Chondrocyte (in vitro differentiated cells): ENCODE results near the gene GGCX. TPM values are rescaled to one million over a fixed set of nuclear protein-coding genes. Genes with fewer than 3 reads are reported as not detected.

Experiments
- DNase-seq: peaks from one replicate; pipeline ENCODE4 v3.0.0; 2021; ENCODE audit warnings: mixed read lengths, low spot score
- H3K27ac Mint-ChIP-seq: one replicate; pipeline ENCODE4 v1.8.0; 2021; ENCODE audit warnings: mild to moderate bottlenecking, moderate library complexity, mixed read lengths; ENCODE audit not compliant: unreplicated experiment
- H3K27me3 Mint-ChIP-seq: 2 replicates; pipeline ENCODE4 v1.8.0; 2021; ENCODE audit warnings: low read depth, mixed read lengths
- H3K36me3 Mint-ChIP-seq: 2 replicates; pipeline ENCODE4 v1.8.0; 2021; ENCODE audit warnings: low read depth, mixed read lengths
- H3K4me1 Mint-ChIP-seq: 2 replicates; pipeline ENCODE4 v1.8.0; 2021; ENCODE audit warnings: low read depth, mild to moderate bottlenecking, mixed read lengths
- H3K4me3 Mint-ChIP-seq: one replicate; pipeline ENCODE4 v1.8.0; 2021; ENCODE audit warnings: mild to moderate bottlenecking, moderate library complexity, mixed read lengths; ENCODE audit not compliant: unreplicated experiment
- H3K9me3 Mint-ChIP-seq: 2 replicates; pipeline ENCODE4 v1.8.0; 2021; ENCODE audit warnings: low read depth, mixed read lengths
- CTCF ChIP-seq: fragments of 200-600 bp; sonication (generic); IDR thresholded peaks from 2 replicates; pipeline ENCODE4 v1.5.0; 2021; ENCODE audit warnings: antibody characterized with exemption, mild to moderate bottlenecking, moderate library complexity
- total RNA-seq: library from RNA; stranded (reverse); gene quantifications from 3 replicates; pipeline ENCODE4 v1.2.1, GENCODE V29; 2021

Gene GGCX
- total RNA-seq, 1 donor from 2014 or later = 55.7 TPM

GRCh38 chr2:85585781-85586105 is 24.4 kb upstream of the GGCX start:
- Mint-ChIP-seq H3K9me3 (no peaks in the 10 kb centered on the region), H3K4me3 (no peak overlapping the region), H3K4me1 (peaks cover 27% of the 10 kb centered on the region), H3K27me3 (no peaks in the 10 kb centered on the region), H3K27ac (peak overlapping the region; percentile 67), H3K36me3 (no peaks in the 10 kb centered on the region)
- TF ChIP-seq CTCF = no peak
- no peak for DNase-seq

GRCh38 chr2:85584857-85585780 is 23.8 kb upstream of the GGCX start:
- no peak overlapping the region for H3K4me3 Mint-ChIP-seq
- H3K4me1 Mint-ChIP-seq = peaks cover 20% of the 10 kb centered on the region
- H3K36me3 Mint-ChIP-seq = no peaks in the 10 kb centered on the region
- peak overlapping the region; percentile 67 for H3K27ac Mint-ChIP-seq
- TF ChIP-seq CTCF = no peak
- no peak for DNase-seq
- H3K27me3 Mint-ChIP-seq = no peaks in the 10 kb centered on the region
- no peaks in the 10 kb centered on the region for H3K9me3 Mint-ChIP-seq

GRCh38 chr2:85584354-85584856 is 23.1 kb upstream of the GGCX start, which contains the start of gene VAMP5:
Gene VAMP5, plus strand, starts transcription at chr2:85584431. Its CDS starts 60 bp downstream, at chr2:85584491.
- Mint-ChIP-seq H3K9me3 (no peaks in the 10 kb centered on the region), H3K27me3 (no peaks in the 10 kb centered on the region), H3K27ac (peak within 1 kb of the TSS; percentile 45), H3K4me3 (no peak within 1 kb of the TSS), H3K36me3 (no peaks in the 10 kb centered on the region), H3K4me1 (peaks cover 20% of the 10 kb centered on the region)
- TF ChIP-seq CTCF = no peak
- DNase-seq = no peak

GRCh38 chr2:85583667-85584353 is 22.5 kb upstream of the GGCX start:
- no peaks in the 10 kb centered on the region for H3K36me3 Mint-ChIP-seq
- peaks cover 2% of the 10 kb centered on the region for H3K27me3 Mint-ChIP-seq
- H3K27ac Mint-ChIP-seq = no peak overlapping the region
- H3K4me1 Mint-ChIP-seq = peaks cover 25% of the 10 kb centered on the region
- TF ChIP-seq CTCF = no peak
- no peak overlapping the region for H3K4me3 Mint-ChIP-seq
- H3K9me3 Mint-ChIP-seq = no peaks in the 10 kb centered on the region
- no peak for DNase-seq

- no peak for TF ChIP-seq CTCF
- no peaks in the 10 kb centered on the region for H3K36me3 Mint-ChIP-seq
- no peak overlapping the region for H3K4me3 Mint-ChIP-seq
- H3K4me1 Mint-ChIP-seq = peaks cover 29% of the 10 kb centered on the region
- H3K27ac Mint-ChIP-seq = no peak overlapping the region
- no peak for DNase-seq
- peaks cover 3% of the 10 kb centered on the region for H3K27me3 Mint-ChIP-seq
- no peaks in the 10 kb centered on the region for H3K9me3 Mint-ChIP-seq
These were observed 21.2 kb upstream of the GGCX start for GRCh38 chr2:85582492-85582891.
